Renal cortex interstitium (tissue), 11 donors: ENCODE results near the gene CYBRD1. TPM values are rescaled to one million over a fixed set of nuclear protein-coding genes. Genes with fewer than 3 reads are reported as not detected.

Experiments
- DNase-seq, 11 donors: peaks; one replicate each; pipeline ENCODE4 v3.0.0-alpha.2; 2013; ENCODE audit warnings: low read depth in 9 of 11, low spot score in 4 of 11; ENCODE audit errors: extremely low read depth in 1 of 11
- polyA plus RNA-seq, 3 donors: library from polyadenylated mRNA; unstranded; fragments of 120-200 nt; gene quantifications; one replicate each; pipeline ENCODE4 v1.2.1, GENCODE V29; 2013; ENCODE audit not compliant: insufficient read length in 3 of 3

Gene CYBRD1
- polyA plus RNA-seq, 3 donors, result 37.4 to 42.4 (median 39.2) TPM

DNA sequence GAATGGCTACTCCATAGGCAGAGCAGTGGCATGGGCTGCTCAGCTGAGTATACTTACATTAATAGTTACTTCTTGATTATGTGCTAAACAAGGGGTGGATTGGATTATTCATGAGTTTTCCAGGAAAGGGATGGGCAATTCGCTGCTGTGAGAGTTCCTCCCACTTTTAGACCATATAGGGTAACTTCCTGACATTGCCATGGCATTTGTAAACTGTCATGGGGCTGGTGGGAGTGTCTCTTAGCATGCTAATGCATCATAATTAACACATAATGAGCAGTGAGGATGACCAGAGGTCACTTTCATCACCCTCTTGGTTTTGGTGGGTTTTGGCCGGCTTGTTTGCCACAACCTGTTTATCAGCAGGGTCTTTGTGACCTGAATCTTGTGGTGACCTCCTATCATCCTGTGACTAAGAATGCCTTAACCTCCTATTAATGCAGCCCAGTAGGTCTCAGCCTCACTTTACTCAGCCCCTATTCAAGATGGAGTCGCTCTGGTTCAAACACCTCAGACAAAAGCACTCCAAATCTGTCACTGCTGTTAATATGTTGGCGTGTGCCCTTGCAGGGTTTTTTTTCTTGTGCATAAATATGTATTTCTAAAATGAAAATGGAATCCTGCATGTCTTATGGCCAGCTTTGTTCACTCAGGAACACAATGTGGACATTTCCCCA, 56.0 kb downstream of the CYBRD1 start:
- DNase-seq, result no peak

GRCh38 chr2:171579481-171579880, 57.2 kb downstream of the CYBRD1 start:
- no peak for DNase-seq

- DNase-seq, result no peak
These were observed 61.3 kb downstream of the CYBRD1 start for GRCh38 chr2:171583566-171583965.

GRCh38 chr2:171584001-171584400, 61.7 kb downstream of the CYBRD1 start:
- DNase-seq, result no peak

GRCh38 chr2:171587132-171587531, 64.9 kb downstream of the CYBRD1 start:
- no peak for DNase-seq

DNA sequence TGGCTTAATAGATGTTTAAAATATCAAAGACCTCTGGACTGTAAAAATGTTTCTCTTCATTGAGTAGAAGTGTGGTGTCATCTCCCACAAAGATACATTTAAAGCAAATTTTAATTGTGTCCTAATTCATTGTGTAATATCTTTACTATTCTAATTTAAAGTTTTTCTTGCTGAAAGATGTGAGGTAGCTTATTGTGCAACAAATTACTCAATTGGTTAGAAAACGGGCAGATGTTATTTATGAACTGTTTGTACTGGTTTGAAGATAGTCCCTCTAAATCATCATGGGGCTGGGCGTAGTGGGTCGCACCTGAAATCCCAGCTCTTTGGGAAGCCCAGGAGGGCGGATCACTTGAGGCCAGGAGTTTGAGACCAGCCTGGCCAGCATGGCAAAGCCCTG, 65.3 kb downstream of the CYBRD1 start:
- DNase-seq, result no peak

GRCh38 chr2:171590116-171590515, 67.8 kb downstream of the CYBRD1 start:
- DNase-seq, result no peak

DNA sequence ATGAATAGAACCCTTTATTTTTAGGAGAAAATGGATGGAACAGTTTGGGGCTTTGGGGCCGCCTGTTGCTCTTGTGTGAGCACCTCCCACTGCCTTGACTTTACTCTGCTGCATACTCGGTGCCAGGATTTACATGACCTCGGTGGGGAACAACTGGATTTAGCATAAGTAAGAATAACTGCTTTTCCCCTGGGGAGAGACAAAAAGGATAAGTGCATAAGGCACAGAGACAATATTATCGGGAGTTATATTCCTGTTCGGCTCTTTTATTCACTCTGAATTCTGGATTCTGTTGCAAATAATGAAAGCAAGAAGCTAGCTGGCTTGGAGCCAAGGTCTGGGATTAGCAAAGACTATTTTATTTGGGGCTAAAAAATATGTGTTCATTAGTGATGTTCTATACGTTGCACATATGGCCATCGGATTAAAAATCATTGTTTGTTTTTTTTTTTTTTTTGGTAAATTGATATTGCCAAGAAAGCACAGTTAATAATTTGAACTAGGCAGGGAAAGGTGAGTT, 69.8 kb downstream of the CYBRD1 start:
- no peak for DNase-seq

- DNase-seq, result no peak
These were observed 73.2 kb downstream of the CYBRD1 start for GRCh38 chr2:171595456-171595855.

DNA sequence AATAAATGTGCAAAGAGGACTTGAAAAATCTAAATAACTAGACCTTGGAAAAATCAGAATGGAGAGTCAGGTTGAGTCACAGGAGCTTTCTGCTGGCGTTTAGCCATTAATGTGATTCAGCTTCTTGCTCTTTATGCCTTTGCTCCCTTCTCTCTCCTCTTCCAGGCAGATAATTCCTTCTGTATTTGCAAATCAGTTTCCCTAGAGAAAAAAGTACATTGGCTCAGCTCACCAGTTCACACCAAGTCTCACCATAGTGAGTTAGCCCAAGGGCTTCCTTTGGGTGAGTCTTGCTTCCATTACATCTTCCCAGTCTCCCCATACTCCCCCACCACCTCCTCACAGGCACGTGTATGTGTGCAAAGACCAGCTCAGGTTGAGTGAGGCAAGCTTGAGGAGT, 73.6 kb downstream of the CYBRD1 start:
- DNase-seq, result no peak

DNA sequence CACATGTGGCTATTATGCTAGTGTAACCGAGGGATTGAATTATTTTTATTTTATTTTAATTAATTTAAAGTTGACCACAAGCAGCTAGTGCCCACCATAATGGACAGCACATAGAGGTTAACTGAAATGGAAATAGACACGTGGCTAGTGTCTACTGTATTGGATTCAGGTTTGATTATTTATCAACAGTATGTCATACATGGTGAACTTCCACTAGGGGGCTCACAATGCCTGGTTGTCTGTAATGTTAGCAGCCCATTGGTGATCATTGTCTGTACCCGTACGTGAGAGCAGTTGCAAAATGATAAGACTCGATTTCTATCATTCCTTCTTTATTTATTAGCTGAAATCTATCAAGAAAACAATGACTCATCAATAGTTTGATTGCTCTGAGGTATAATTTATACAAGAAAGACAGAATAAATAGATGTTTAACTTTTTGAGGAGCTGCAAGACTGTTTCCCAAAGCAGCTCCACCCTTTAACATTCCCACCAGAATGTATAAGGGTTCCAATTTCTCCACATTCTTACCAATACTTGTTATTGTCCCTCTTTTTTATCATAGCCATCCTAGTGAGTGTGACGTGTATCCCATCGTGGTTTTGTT, 76.5 kb downstream of the CYBRD1 start:
- DNase-seq, result peak in 10 of 11 donors; percentile 13 to 38 (median 22)

- no peak for DNase-seq
These were observed 77.9 kb downstream of the CYBRD1 start for GRCh38 chr2:171600126-171600525.

GRCh38 chr2:171602352-171602751, 80.1 kb downstream of the CYBRD1 start:
- no peak for DNase-seq

Other genes with a start within 250 kb of the CYBRD1 start
- gene METTL8, start 88.5 kb upstream of the CYBRD1 start, polyA plus RNA-seq, result 10 to 100 TPM; 13.9 to 17.3 (median 16.8) TPM
- gene DCAF17, start 88.2 kb upstream of the CYBRD1 start, polyA plus RNA-seq, result 10 to 100 TPM; 21.7 to 31.3 (median 28.4) TPM
- gene DYNC1I2, start 165.0 kb downstream of the CYBRD1 start, polyA plus RNA-seq, result 100 to 1,000 TPM; 160 to 206 (median 186) TPM